Activated T-helper 1 cell treated with anti-CD3 and anti-CD28 coated beads, Interleukin-2, amount 50 U/mL, for 16 hours (primary cell): ENCODE data around the gene LSM8.
"Not testable (repeated sequence)": the region's sequence is repeated elsewhere in the genome, so short reads cannot be mapped to it uniquely, and the experiment has no call there.

Experiments
- DNase-seq, 2 donors: peaks; one replicate each; pipeline ENCODE4 v3.0.0-alpha.2; 2020; ENCODE audit warnings: low read depth in 1 of 2, low spot score in 1 of 2

LSM8 gene

DNA sequence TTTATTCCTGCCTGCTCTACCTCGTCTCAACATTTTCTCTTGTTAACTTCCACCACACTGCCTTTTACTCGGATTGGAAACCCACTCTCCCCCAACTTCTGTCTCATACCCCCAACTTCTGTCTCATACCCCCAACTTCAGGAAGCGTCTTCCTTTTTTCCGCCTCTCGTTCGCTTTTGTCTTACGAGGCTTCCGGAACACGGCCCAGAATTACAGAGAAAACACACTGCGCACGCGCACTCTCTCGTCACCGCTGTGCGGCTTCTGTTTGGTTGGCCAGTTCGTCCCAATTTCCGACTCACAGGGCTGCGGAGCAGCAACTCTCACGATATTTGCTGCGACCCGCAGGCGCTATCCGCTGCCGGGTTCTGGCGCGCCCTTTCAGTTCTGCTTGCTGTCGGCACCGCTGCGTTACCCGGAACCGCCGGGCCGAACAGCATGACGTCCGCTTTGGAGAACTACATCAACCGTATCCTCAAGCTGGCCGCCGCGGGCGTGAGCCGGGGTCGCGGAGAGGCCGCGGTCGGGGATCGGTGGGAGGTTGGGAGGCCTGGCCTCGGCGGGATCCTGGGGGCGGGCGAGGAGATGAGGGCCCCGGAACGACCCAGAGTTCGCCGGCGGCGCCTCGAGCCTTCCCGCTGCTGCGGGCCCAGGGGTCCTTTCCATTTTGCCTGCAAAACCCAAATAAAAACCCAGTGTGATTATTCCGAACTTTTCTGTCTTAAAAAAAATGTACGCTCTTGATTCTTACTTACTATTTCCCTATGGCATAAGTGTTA lies at the start of gene LSM8:
Gene LSM8 (plus strand): TSS at position 379 of the 779 bp plus-strand sequence. CDS start 60 bp downstream, at position 439.
- peak; percentile 93 for DNase-seq

DNA sequence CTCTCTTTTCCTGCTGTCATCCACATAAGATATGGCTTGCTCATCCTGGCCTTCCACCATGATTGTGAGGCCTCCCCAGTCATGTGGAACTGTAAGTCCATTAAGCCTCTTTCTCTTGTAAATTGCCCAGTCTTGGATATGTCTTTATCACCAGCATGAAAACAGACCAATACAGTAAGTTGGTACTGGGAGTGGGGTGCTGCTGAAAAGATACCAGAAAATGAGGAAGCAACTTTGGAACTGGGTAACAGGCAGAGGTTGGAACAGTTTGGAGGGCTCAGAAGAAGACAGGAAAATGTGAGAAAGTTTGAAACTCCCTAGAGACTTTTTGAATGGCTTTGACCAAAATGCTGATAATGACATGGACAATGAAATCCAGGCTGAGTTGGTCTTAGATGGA lies 49.5 kb upstream of the LSM8 start:
- not testable (repeated sequence) for DNase-seq

DNA sequence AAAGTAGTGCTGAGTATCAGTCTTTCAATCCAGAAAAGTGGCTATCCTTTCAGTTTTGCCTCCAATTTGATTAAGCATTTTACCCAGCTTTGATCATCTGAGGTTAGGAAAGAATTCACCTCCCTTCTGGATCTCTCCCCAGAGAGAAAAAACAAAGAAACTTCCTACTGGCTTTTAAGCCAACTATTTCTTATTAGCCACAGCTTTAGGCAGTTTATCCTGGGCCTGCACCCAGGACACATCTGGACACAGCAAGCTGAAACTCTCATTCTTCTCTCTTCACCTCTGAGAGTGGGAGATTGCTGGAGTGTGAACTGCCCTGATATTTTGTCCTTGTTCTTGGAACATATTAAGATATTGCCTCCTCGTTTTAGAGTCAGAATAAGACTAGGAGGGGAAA lies 43.5 kb upstream of the LSM8 start:
- DNase-seq: no peak

DNA sequence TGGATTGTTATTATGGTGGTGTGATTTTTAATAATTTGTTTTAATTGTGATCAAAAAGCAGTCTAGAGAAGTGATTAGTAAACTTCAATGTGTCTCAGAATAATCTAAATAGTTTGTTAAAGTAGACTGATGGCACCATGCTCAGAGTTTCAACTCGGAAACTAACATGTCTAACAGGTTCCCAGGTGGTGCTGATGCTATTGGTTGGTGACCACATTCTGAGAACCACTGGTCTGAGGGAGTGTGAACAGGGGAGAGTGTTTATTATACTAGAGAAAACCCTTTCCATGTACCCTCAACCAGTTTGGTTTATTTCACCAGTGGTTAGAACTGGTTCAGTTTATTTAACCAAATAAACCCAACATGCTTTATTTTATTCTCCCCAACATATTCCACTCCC lies 42.0 kb upstream of the LSM8 start:
- no peak for DNase-seq

DNA sequence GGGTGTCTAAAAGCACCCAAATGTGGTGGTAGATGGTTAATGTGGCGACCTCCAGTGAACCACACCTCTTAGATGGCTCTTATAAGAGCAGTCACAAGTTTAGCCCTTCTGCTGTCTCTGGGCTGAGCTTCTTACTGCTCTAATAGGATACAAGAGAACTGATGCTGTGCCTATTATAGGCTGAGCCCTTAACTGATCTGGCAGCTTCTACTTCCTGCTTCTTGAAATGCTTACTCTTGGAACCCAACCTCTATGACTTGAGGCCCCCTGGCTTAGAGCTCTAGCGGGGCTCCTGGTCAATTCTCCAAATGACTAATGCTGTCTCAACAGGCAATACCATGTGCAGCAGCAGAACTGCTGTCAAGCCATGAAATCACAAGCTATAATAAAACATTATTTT lies 35.0 kb upstream of the LSM8 start:
- DNase-seq: no peak

DNA sequence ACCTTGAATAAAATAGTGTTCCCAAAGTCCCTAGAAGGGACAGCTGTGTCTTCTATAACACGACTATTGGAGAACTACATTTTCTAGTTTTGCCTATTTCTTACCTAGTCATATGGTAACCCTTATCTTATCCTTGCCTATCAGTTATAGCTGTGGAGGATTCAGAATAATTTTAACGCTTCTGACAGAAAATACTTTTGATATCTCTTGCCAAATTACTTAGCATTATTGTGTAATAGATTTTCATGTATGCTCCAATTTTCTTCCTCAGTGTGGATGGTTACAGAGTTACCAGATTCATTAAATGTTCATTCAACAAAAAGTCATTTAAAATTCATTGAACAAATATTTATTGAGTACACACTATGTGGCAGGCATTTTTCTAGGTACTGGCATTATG lies 34.6 kb upstream of the LSM8 start:
- DNase-seq: no peak

DNA sequence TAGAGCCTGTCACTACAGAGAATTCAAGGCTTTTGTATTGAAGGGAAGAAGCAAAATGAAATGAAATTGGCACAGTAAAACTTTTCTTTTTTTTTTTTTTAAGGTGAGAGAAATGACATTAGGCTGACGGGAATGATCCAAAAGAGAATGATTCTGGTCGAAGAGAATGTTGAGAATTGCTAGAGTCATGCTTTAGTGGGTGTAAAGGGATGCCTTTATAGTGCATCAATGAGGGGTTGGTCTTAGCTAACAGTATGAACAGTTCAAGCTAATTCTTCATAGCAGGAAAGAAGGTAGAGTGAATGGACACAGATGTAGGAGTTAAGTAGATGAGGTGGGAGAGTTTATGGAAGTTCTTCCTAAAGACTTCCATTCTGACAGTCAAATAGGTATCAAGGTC lies 32.3 kb upstream of the LSM8 start:
- DNase-seq: no peak

DNA sequence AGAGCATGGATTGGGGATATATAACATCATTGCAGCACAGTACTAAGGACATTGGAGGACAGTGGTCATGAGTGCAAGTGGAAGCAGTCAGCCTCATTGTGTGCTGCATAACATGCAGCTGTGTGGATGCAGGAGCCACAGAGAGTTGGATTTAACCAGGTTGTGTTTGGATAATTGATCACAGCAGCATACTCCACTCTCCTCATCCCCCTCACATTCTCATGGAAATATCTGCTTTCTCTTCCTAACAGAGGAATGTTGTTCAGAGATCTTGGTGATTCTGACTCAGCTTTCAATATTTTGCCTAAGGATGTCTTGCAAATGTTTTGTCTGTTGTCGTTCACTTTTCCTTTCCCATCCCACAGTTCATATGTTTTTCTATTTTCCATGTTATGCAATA lies 31.8 kb upstream of the LSM8 start:
- DNase-seq: no peak

DNA sequence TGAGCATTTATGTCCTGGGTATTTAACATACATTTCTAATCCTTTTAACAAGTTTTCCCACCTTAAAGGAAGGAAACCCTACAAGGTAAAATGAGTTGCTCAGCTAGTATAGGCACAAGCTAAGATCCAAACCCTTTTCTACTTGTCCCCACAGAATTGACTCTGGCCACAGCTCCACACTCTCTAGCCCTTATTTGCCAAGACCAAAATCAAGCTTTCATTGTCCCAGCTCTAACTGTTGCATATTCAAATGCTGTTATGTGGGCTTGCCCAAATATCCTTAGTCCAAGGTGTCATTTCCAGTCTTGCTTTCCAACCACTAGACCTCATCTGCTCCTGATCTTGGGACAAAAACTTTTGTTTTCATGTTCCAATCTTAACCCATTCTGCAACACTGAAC lies 31.3 kb upstream of the LSM8 start:
- no peak for DNase-seq

DNA sequence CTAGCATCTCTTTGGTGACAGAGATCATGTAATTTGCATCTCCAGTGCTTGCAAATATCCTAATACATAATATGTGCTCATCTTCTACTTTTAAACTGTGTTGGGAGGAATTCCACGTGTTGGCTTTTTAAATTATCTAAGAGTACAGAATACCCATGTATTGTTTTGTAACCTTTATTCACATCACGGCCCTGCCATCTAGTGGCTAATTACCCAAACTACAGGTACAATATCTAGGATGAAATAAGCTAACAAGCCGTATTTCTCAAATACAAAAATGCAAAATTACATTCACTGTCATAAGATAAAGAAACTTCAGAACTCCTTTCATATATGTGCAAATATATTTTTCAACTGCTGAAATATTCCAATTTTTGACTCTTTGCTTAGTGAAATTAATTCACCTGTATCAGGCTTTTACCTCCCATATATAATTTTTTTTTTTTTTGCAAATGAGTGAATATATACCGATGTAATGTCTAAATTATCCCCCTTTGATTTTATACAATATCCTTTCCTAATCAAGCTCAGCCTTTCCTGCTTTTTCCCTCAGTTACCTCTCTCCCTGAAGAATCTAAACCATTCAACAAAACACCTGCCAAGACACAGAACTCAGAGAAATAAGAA lies 30.3 kb upstream of the LSM8 start:
- DNase-seq: no peak

DNA sequence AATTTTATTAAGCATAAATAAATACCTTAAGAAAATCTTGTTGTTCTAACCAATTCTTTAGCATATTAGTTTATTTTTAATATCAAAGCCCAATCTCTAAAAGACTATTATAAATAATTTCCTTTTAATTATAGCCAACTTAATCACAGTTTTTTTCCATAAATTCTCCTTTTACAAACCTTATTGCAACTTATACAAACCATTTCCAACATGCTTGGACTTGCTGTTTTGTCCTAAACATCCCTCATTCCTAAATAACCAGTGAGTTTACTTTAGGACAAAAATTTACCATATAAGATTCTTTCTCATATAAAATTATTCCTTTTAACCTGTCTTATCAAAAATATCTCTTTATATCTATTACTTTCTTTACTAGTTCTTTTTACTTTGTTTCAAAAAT lies 25.2 kb upstream of the LSM8 start:
- no peak for DNase-seq

DNA sequence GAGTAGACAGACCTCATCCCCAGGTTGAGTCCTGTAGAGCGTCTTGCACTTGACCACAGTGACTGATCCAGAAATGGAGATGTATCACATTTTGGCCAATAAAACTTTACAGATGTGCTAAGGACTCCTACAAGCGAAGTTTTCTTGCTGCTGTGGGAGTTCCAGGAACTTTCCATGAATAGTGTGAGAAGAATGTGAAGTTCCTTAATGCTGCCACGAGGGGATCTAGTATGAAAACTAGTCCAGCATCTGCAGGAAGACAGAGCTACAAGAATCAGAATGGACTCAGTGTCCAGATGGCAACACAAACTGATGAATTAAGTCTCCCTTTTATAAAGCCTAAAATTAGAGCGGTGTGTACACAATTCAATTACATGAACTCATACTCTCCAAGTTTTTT lies 14.8 kb upstream of the LSM8 start:
- DNase-seq: no peak

DNA sequence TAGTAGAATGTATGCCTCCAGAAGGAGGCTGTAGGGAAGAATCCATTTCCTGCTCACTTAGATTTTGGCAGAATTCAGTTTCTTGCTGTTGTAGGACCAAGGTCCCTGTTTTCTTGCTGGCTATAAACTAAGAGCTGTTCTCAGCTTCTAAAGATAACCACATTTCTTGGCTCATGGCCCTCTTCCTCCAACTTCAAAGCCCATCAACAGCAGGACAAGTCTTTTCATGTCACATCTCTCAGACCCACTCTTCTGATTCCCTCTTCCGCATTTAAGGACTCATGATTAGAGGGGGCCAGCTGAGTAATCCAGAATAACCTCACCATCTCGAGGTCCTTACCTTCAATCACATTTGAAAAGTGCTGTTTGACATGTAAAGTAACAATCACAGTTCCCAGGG lies 8.2 kb upstream of the LSM8 start:
- DNase-seq: no peak

DNA sequence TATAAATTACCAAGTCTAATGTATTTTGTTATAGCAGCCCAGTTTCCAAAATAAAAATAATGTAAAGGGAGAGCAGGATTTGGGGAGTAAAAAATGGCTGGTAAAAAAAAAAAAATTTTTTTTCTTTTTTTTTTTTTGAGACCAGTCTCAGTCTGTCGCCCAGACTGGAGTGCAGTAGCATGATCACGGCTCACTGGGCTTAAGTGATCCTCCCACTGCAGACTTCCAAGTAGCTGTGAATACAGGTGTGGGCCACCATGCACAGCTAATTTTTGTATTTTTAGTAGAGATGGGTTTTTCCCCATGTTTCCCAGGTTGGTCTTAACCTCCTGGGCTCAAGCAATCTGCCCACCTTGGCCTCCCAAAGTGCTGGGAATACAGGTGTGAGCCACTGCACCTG lies 4.8 kb upstream of the LSM8 start:
- no peak for DNase-seq

DNA sequence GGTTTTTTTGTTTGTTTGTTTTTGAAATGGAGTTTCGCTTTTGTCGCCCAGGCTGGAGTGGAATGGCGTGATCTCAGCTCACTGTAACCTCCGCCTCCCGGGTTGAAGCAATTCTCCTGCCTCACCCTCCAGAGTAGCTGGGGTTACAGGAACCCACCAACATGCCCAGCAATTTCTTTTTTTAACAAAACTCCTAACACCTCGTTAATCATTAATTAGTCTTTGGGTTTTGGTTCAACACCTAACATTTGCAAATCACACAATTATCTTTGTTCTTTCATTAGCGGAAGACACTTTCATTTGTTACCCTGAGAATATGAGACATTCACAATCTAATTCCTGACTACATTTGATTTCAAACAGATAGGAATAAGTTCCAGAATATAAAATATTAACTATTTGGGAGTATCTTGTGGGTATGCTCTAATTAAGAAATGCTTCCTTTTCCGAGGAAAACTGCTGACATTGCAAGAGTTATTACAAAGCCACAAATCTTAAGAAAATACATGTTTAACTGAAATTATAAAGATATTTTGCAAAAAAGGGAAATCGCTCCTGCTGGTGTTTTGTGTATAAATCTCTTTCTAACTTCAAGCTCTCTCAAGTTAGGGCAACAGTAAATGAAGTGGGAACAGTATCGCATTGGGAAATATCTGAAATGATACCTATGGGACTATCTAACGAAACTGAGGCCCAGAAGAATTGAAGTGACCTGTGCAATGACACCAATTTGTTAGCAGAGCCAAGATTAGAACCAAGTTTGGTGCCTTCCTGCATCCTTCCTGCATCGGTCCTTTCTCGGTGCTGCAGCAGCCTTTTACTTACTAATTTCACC lies 1.2 kb upstream of the LSM8 start:
- no peak for DNase-seq

DNA sequence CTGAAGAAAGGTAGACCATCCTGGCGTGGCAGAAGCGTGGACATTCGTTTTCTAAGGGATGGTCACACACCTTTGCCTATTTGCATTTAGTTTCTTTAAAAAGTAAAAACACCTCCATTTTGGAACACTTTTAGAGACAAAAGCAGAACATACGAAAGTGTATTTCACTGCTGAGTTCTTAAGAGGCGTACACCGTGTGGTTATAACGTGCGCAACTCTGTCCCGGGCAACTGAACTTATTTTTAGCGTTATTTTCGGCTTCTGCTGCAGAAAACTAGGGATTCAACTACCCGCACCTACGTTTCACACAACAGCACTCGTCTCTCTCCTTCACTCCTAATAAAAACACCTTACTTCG lies 557 bp upstream of the LSM8 start:
- no peak for DNase-seq

DNA sequence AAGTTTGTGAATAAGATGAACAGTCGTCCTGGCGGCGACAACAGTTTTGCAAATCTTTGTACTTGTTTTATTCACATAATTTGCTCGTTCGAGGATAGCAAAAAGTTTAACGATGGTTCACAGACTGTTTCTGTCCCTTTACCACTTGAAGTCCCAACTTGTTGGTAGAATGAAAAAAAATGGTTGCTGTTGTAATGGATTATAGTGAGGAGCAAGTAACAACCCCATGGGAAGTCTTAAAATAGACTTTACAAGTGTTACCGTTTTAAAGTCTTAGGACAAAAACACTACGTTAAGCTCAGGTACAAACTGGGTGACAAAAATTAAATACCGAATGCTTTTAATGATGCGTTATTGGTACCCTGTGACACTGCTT lies 589 bp downstream of the LSM8 start:
- DNase-seq: no peak

DNA sequence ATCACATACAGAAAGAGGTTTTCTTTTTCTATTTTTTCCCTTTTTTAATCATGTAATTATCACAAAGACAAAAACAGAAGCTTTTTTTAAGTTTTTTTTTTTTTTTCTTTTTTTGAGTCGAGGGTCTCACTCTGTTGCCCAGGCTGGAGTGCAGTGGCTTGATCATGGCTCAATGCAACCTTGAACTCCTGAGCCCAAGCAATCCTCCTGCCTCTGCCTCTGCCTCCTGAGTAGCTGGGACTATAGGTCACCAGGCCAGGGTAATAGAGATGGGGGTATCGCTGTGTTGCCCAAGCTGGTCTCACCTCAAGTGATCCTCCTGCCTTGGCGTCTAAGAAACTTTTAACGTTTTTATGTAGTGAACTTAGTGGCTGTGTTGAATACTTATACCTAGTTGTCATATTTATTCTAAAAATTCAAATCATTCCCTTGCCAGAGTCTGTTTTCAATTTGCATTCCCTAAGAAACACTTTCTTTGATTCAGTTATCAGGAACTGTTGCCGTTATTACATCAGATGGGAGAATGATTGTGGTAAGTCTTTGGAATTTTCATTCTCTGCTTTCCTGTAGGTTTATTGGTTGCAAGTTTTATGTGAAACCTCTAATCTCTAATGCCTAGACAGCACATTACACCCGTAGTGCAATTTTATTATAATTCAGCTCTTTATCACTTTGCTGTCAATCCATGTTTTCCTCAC lies 1.3 kb downstream of the LSM8 start:
- no peak for DNase-seq

DNA sequence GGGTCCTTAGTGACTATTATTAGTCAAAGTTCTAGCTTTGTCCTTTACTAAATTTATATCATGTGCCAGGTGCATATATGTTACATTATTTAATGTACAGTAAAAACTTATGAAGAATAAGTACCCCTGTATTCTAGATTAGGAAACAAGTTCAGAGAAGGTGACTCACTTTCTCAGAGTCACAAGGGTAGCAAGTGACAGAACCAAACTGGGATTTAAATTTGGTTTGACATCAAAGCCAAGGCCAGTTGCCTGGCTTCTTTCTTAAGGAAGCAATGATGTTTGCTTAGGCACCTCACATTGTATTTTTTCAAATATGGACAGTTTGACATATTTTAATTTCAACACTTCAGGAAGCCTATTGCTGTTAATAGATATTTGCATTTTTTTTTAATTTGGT lies 2.5 kb downstream of the LSM8 start:
- no peak for DNase-seq

DNA sequence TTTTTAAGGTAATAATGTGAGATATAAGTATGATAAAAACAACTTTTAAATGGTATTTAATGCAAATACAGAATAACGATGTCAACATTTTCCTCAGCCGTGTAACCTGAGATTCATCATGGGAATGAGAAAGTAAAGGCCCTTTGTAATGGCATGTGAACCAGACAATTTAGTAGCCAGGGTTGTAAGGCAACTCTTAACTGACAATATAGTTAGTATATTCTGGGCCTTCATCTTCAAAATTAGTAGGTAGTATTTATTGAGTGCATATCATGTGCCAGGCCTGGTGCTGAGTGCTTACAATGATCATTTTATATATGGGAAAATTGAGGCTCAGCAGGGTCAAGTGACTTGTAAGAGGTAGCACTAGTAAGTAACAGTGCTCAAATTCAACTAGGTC lies 10.6 kb downstream of the LSM8 start:
- no peak for DNase-seq

DNA sequence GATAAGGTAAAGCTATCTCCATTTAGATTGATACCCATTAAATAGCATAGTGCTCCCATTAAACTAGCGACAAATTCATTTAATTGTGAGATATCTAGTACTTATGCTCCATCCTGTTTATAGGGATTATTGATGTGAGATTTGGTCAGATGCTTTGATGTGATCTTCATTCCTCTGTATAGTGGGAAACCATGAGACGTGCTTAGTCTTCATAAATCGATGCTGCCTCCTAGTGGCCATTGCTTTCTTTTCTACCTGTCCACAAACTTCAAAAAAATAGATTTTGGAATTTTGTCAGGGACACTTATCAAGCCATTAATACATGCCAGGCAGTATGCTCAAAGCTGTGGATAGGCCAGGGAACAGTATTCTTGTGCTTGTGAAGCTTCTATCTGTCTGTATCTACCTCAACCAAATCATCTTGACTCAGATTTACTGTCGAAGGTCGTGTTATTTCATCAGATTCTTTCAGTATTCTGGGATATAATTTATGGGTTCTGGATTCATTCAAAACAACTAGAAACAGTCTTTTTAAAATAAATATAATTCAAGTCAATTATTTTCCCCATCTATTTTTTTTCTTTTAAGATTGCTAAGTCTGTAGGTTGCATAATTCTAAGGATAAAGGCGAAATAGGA lies 12.0 kb downstream of the LSM8 start:
- DNase-seq: no peak
